Measurements from ENCODE around the gene FMO4. TPM values are rescaled to one million over a fixed set of nuclear protein-coding genes. Genes with fewer than 3 reads are reported as not detected.

The FMO4 gene
- total and polyA plus RNA-seq, 8 donors, result 0.69 to 3.2 (median 1.5) TPM

- no peak overlapping the region for H3K4me3 ChIP-seq
- WGBS, 2 donors, result 90 to 100% methylated on average over 1 of the region's 1 CpG
- H3K36me3 ChIP-seq, result no peaks in the 10 kb centered on the region
- no peaks in the 10 kb centered on the region for H3K4me1 ChIP-seq
- no peak for FAIRE-seq
- H3K27ac ChIP-seq, result no peak overlapping the region
- no peaks in the 10 kb centered on the region for H3K9me3 ChIP-seq
- no peak for DNase-seq
- ATAC-seq, result no peak
- peaks cover 0 to 2% (median 0%) of the 10 kb centered on the region in 4 donors for H3K27me3 ChIP-seq
- no peak for TF ChIP-seq CTCF (IDR thresholded peaks at IDR 0.05)
- intact Hi-C loops (cut with DNase I), result no loop called here
These were observed 32.9 kb downstream of the FMO4 start for GRCh38 chr1:171346881-171347280.

- Histone ChIP-seq H3K27me3 (peaks cover 0 to 2% (median 0%) of the 10 kb centered on the region in 4 donors), H3K27ac (no peak overlapping the region), H3K36me3 (no peaks in the 10 kb centered on the region), H3K9me3 (no peaks in the 10 kb centered on the region), H3K4me1 (no peaks in the 10 kb centered on the region), H3K4me3 (no peak overlapping the region)
- ATAC-seq (no peak), DNase-seq (no peak), FAIRE-seq (no peak)
- no peak for TF ChIP-seq CTCF (IDR thresholded peaks at IDR 0.05)
- intact Hi-C loops (cut with DNase I), result no loop called here
These were observed 36.6 kb downstream of the FMO4 start for GRCh38 chr1:171350594-171350993.

- 81% methylated on average over 3 of the region's 3 CpGs for WGBS, 2 donors
- DNase-seq, result no peak
- H3K27ac ChIP-seq, result no peak overlapping the region
- H3K27me3 ChIP-seq, result peaks cover 0 to 2% (median 0%) of the 10 kb centered on the region in 4 donors
- no peak for TF ChIP-seq CTCF (IDR thresholded peaks at IDR 0.05)
- H3K4me3 ChIP-seq, result no peak overlapping the region
- H3K4me1 ChIP-seq, result no peaks in the 10 kb centered on the region
- no peaks in the 10 kb centered on the region for H3K9me3 ChIP-seq
- intact Hi-C loops (cut with DNase I), result no loop called here
- no peak for FAIRE-seq
- ATAC-seq, result no peak
- no peaks in the 10 kb centered on the region for H3K36me3 ChIP-seq
These were observed 38.0 kb downstream of the FMO4 start for GRCh38 chr1:171351961-171352360.

GRCh38 chr1:171352554-171352953, 38.6 kb downstream of the FMO4 start:
- ATAC-seq (no peak), FAIRE-seq (no peak), DNase-seq (no peak)
- H3K27me3 ChIP-seq, result peaks cover 0 to 2% (median 0%) of the 10 kb centered on the region in 4 donors
- intact Hi-C loops (cut with DNase I), result no loop called here
- no peak for TF ChIP-seq CTCF (IDR thresholded peaks at IDR 0.05)
- H3K36me3 ChIP-seq, result no peaks in the 10 kb centered on the region
- WGBS, 2 donors, result 73 to 78% methylated on average over 2 of the region's 2 CpGs
- H3K4me1 ChIP-seq, result no peaks in the 10 kb centered on the region
- no peak overlapping the region for H3K27ac ChIP-seq
- no peaks in the 10 kb centered on the region for H3K9me3 ChIP-seq
- H3K4me3 ChIP-seq, result no peak overlapping the region

GRCh38 chr1:171355727-171356126, 41.7 kb downstream of the FMO4 start:
- Histone ChIP-seq H3K36me3 (no peaks in the 10 kb centered on the region), H3K27ac (no peak overlapping the region), H3K4me3 (no peak overlapping the region), H3K27me3 (no peaks in the 10 kb centered on the region), H3K4me1 (no peaks in the 10 kb centered on the region), H3K9me3 (no peaks in the 10 kb centered on the region)
- ATAC-seq, result no peak
- no peak for TF ChIP-seq CTCF (IDR thresholded peaks at IDR 0.05)
- intact Hi-C loops (cut with DNase I), result no loop called here
- WGBS, 2 donors, result 75 to 78% methylated on average over 3 of the region's 3 CpGs
- no peak for FAIRE-seq
- no peak for DNase-seq
